Endothelial cell of umbilical vein (primary cell): ENCODE results near the gene SCPEP1. TPM values are rescaled to one million over a fixed set of nuclear protein-coding genes. Genes with fewer than 3 reads are reported as not detected.

Experiments
- BruUV-seq: library from RNA; stranded (reverse); fragments of 400-500 nt; replicated peaks from 2 replicates; lab custom pipeline; 2021; lab: Mats Ljungman, UMichigan
- CTCF ChIA-PET: fragments of 300-600, 350-600 bp; sonication (Branson Sonifier 250); formaldehyde crosslinking; loops from one replicate; lab custom pipeline; 2021; ENCODE audit warnings: antibody characterized with exemption, inconsistent platforms; lab: Charles Lee
- POLR2A ChIA-PET: fragments of 300-600, 350-600 bp; sonication (Branson Sonifier 250); formaldehyde crosslinking; loops from one replicate; lab custom pipeline; 2021; ENCODE audit warnings: antibody characterized with exemption, inconsistent platforms; lab: Charles Lee
- DNase-seq: peaks from one replicate; pipeline ENCODE4 v3.0.0-alpha.2; 2011; ENCODE audit warnings: low read depth, low spot score
- FAIRE-seq: peaks from 2 replicates; lab custom pipeline; 2011; peaks lifted over from hg19 to GRCh38; lab: Jason Lieb, UNC
- H2AFZ ChIP-seq: 2 replicates; pipeline ENCODE4 v1.6.0; 2012; ENCODE audit warnings: low read depth, low read length, control low read depth, inconsistent platforms
- H3K27ac ChIP-seq: 2 replicates; pipeline ENCODE4 v1.5.1; 2011; ENCODE audit warnings: low read depth, mild to moderate bottlenecking, control low read depth, low read length, moderate library complexity; ENCODE audit not compliant: insufficient read depth
- H3K27me3 ChIP-seq, 2 experiments: 2 replicates each; pipeline versions ENCODE4 v1.6.0 to v1.6.1; 2011; ENCODE audit warnings: low read length in 2 of 2, mixed read lengths in 1 of 2; ENCODE audit not compliant: control insufficient read depth in 2 of 2, insufficient read depth in 2 of 2
- H3K36me3 ChIP-seq, 2 experiments: 2 replicates in 1 of 2; 3 replicates in 1 of 2; pipeline ENCODE4 v1.5.1; 2011; ENCODE audit warnings: low read length in 2 of 2, mild to moderate bottlenecking in 1 of 2, moderate library complexity in 1 of 2; ENCODE audit not compliant: control insufficient read depth in 2 of 2, insufficient read depth in 2 of 2; ENCODE audit errors: extremely low read depth in 1 of 2
- H3K4me1 ChIP-seq: 3 replicates; pipeline ENCODE4 v1.5.1; 2011; ENCODE audit warnings: mild to moderate bottlenecking, low read length; ENCODE audit not compliant: control insufficient read depth, insufficient read depth; ENCODE audit errors: extremely low read depth
- H3K4me2 ChIP-seq: 2 replicates; pipeline ENCODE4 v1.6.1; 2011; ENCODE audit warnings: low read length, control low read depth, mixed read lengths; ENCODE audit not compliant: insufficient read depth
- H3K4me3 ChIP-seq, 3 experiments: fragments of 200-600 bp in 1 of 3; sonication (generic), shearing (Covaris generic) in 1 of 3; replicated peaks in 1 of 3; 2 replicates each; pipeline ENCODE4 v1.5.1; 2011 to 2016; ENCODE audit warnings: control low read depth in 3 of 3, low read length in 3 of 3, mild to moderate bottlenecking in 2 of 3, inconsistent platforms in 1 of 3, low read depth in 1 of 3, moderate library complexity in 1 of 3; ENCODE audit not compliant: insufficient read depth in 1 of 3
- H3K79me2 ChIP-seq: 2 replicates; pipeline ENCODE4 v1.6.0; 2012; ENCODE audit warnings: low read length, inconsistent platforms; ENCODE audit not compliant: control insufficient read depth, insufficient read depth
- H3K9ac ChIP-seq: replicated peaks from 2 replicates; pipeline ENCODE3; 2011; ENCODE audit warnings: low read length, control low read depth; ENCODE audit not compliant: insufficient read depth; ENCODE audit errors: extremely low read depth
- H3K9me1 ChIP-seq: replicated peaks from 3 replicates; pipeline ENCODE4 v1.6.0; 2011; ENCODE audit warnings: mild to moderate bottlenecking, low read length; ENCODE audit not compliant: control insufficient read depth, insufficient read depth; ENCODE audit errors: extremely low read depth
- H3K9me3 ChIP-seq: replicated peaks from 2 replicates; pipeline ENCODE4 v1.5.1; 2012; ENCODE audit warnings: low read length, inconsistent platforms; ENCODE audit not compliant: control insufficient read depth, insufficient read depth
- H4K20me1 ChIP-seq: replicated peaks from 2 replicates; pipeline ENCODE3; 2011; ENCODE audit warnings: mild to moderate bottlenecking, low read length; ENCODE audit not compliant: control insufficient read depth, insufficient read depth; ENCODE audit errors: extremely low read depth
- CTCF ChIP-seq, 2 donors: IDR thresholded peaks; 1 replicate in 1 of 2; 2 replicates in 1 of 2; pipeline ENCODE4 v1.5.1; 2011; ENCODE audit warnings: low read length in 2 of 2, mild to moderate bottlenecking in 2 of 2, moderate library complexity in 2 of 2, control low read depth in 1 of 2, inconsistent platforms in 1 of 2, low read depth in 1 of 2; ENCODE audit not compliant: insufficient read depth in 1 of 2; ENCODE audit errors: extremely low read depth in 1 of 2
- EZH2 ChIP-seq: IDR thresholded peaks from 2 replicates; pipeline ENCODE4 v1.6.1; 2012; ENCODE audit warnings: borderline replicate concordance, low read depth, mild to moderate bottlenecking, moderate library complexity, low read length, inconsistent platforms; ENCODE audit not compliant: severe bottlenecking
- FOS ChIP-seq: IDR thresholded peaks from 2 replicates; pipeline ENCODE4 v1.6.1; 2011; ENCODE audit warnings: mild to moderate bottlenecking, low read length, moderate library complexity, borderline replicate concordance; ENCODE audit not compliant: insufficient read depth
- MYC ChIP-seq: IDR thresholded peaks from one replicate; pipeline ENCODE4 v1.6.1; 2011; ENCODE audit warnings: mild to moderate bottlenecking, low read depth, low read length
- POLR2A ChIP-seq: IDR thresholded peaks from 2 replicates; pipeline ENCODE4 v1.6.1; 2012; ENCODE audit warnings: low read depth, mild to moderate bottlenecking, control low read depth, low read length
- POLR2AphosphoS5 ChIP-seq: IDR thresholded peaks from 2 replicates; pipeline ENCODE4 v1.6.1; 2012; ENCODE audit warnings: low read depth, mild to moderate bottlenecking, control low read depth, low read length, moderate library complexity; ENCODE audit not compliant: insufficient read depth
- dilution Hi-C: fragments of 300-500 bp; cut with MboI; formaldehyde crosslinking; loops from one replicate; pipeline ENCODE4 v1.15.0; 2019; ENCODE audit warnings: low sequenced_read_pairs; ENCODE audit not compliant: extremely low pct_ligation_motif_present
- intact Hi-C: fragments of 100-400 bp; cut with micrococcal nuclease; formaldehyde crosslinking; loops from one replicate; pipeline ENCODE4 v1.10.0; 2022
- polyA plus RNA-seq, 4 experiments: library from polyadenylated mRNA; depleted of rRNA in 3 of 4; stranded (reverse) in 3 of 4; unstranded in 1 of 4; fragments of >200 nt; gene quantifications; 2 replicates each; pipeline versions ENCODE4 v1.2.1 to v1.2.3, GENCODE V29; 2011 to 2012; ENCODE audit warnings: missing spikeins in 1 of 4
- total RNA-seq: library from RNA; stranded (reverse); gene quantifications from 2 replicates; pipeline ENCODE4 v1.2.3, GENCODE V29; 2021
- TF ChIP-seq, protein P1 (sequence below): IDR thresholded peaks from 2 replicates; pipeline ENCODE4 v1.6.1; 2011; ENCODE audit not compliant: insufficient read depth, insufficient read length

SCPEP1 gene
- total and polyA plus RNA-seq, 2 donors (not counting 3 experiments of a cell fraction or from before 2014, with no cell fraction given): 38.6 to 43.6 TPM

DNA sequence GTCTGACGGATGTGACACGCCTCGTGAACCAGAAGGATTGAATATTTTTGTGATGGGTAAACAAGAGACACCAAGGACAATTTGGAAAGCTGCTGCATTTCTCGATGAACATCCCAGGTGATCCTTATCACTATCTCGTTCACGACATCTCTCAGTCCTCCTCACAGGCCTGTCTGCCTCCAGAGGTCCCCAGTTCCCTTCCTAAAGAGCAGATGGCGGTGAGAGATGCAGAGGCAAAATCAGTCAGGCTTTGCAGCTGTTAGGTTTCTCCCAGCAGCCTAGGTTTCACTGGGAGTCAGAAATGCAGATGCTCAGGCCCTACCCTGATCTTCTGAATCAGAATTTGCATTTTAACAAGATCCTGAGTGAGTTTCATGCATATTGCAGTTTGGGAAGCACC is 23.6 kb downstream of the SCPEP1 start:
- dilution Hi-C loops: no loop called here
- FAIRE-seq: no peak
- POLR2A ChIA-PET: no interaction called here
- H3K4me3 ChIP-seq: no peak overlapping the region
- H3K9me1 ChIP-seq: no peaks in the 10 kb centered on the region
- no peaks in the 10 kb centered on the region for H3K9me3 ChIP-seq
- no peak for TF ChIP-seq EZH2
- TF ChIP-seq POLR2A: no peak
- TF ChIP-seq MYC: no peak
- TF ChIP-seq, protein P1, sequence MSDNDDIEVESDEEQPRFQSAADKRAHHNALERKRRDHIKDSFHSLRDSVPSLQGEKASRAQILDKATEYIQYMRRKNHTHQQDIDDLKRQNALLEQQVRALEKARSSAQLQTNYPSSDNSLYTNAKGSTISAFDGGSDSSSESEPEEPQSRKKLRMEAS: no peak
- TF ChIP-seq FOS: no peak
- TF ChIP-seq POLR2AphosphoS5: no peak
- TF ChIP-seq CTCF (IDR thresholded peaks at IDR 0.05; ENCODE audit: extremely low read depth in 1 of 2, insufficient read depth in 1 of 2, low read depth in 1 of 2, low read length in 2 of 2): no peak
- CTCF ChIA-PET: interaction anchor here (0.6 to 2.7 kb wide), 2 partner anchors 8 to 1825 kb away, joined by 3 to 8 read pairs; no protein-coding TSS in a partner anchor
- no peaks in the 10 kb centered on the region for H3K4me1 ChIP-seq
- H3K4me2 ChIP-seq: no peak overlapping the region
- no peaks in the 10 kb centered on the region for H4K20me1 ChIP-seq
- H3K9ac ChIP-seq: no peak overlapping the region
- no TSS peak for BruUV-seq
- no peak for DNase-seq
- intact Hi-C loops: no loop called here
- H3K27me3 ChIP-seq: no peaks in the 10 kb centered on the region
- no peaks in the 10 kb centered on the region for H3K36me3 ChIP-seq
- no peak overlapping the region for H2AFZ ChIP-seq
- H3K27ac ChIP-seq: no peak overlapping the region
- no peaks in the 10 kb centered on the region for H3K79me2 ChIP-seq
